Endothelial cell (in vitro differentiated cells): ENCODE results near the gene STAM. TPM values are rescaled to one million over a fixed set of nuclear protein-coding genes. Genes with fewer than 3 reads are reported as not detected.

Experiments used
- DNase-seq: peaks from one replicate; pipeline ENCODE4 v3.0.0; 2021; ENCODE audit warnings: low spot score
- H3K27ac Mint-ChIP-seq: one replicate; pipeline ENCODE4 v1.8.0; 2021; ENCODE audit warnings: mixed read lengths, inconsistent platforms; ENCODE audit not compliant: unreplicated experiment
- H3K27me3 Mint-ChIP-seq: one replicate; pipeline ENCODE4 v1.8.0; 2021; ENCODE audit warnings: mild to moderate bottlenecking, moderate library complexity, mixed read lengths, inconsistent platforms; ENCODE audit not compliant: unreplicated experiment
- H3K36me3 Mint-ChIP-seq: one replicate; pipeline ENCODE4 v1.8.0; 2021; ENCODE audit warnings: mild to moderate bottlenecking, low read depth, mixed read lengths, inconsistent platforms; ENCODE audit not compliant: unreplicated experiment
- H3K4me1 Mint-ChIP-seq: one replicate; pipeline ENCODE4 v1.8.0; 2021; ENCODE audit warnings: mild to moderate bottlenecking, mixed read lengths, inconsistent platforms; ENCODE audit not compliant: unreplicated experiment
- H3K4me3 Mint-ChIP-seq: one replicate; pipeline ENCODE4 v1.8.0; 2021; ENCODE audit warnings: mild to moderate bottlenecking, mixed read lengths, inconsistent platforms; ENCODE audit not compliant: unreplicated experiment
- H3K9me3 Mint-ChIP-seq: one replicate; pipeline ENCODE4 v1.8.0; 2021; ENCODE audit warnings: mixed read lengths, inconsistent platforms; ENCODE audit not compliant: unreplicated experiment
- total RNA-seq: library from RNA; stranded (reverse); fragmentation: NEBNext Ultra II Directional; extraction: Animal tissue kit (Norgen Biotek cat#: 25700); gene quantifications from one replicate; pipeline ENCODE4 v1.2.1, GENCODE V29; 2021; ENCODE audit not compliant: unreplicated experiment
- TF ChIP-seq, protein P1 (sequence below): fragments of 200-600 bp; sonication (generic); IDR thresholded peaks from one replicate; pipeline ENCODE4 v1.5.0; 2021; ENCODE audit warnings: antibody characterized with exemption; ENCODE audit not compliant: unreplicated experiment

Gene STAM
- total RNA-seq, 1 donor from 2014 or later = 22.0 TPM

GRCh38 chr10:17673471-17674061, 29.6 kb downstream of the STAM start:
- no peak for DNase-seq
- Mint-ChIP-seq H3K36me3 (no peaks in the 10 kb centered on the region), H3K4me1 (no peaks in the 10 kb centered on the region), H3K27me3 (no peaks in the 10 kb centered on the region), H3K4me3 (no peak overlapping the region), H3K27ac (no peak overlapping the region), H3K9me3 (no peaks in the 10 kb centered on the region)
- TF ChIP-seq, protein P1, sequence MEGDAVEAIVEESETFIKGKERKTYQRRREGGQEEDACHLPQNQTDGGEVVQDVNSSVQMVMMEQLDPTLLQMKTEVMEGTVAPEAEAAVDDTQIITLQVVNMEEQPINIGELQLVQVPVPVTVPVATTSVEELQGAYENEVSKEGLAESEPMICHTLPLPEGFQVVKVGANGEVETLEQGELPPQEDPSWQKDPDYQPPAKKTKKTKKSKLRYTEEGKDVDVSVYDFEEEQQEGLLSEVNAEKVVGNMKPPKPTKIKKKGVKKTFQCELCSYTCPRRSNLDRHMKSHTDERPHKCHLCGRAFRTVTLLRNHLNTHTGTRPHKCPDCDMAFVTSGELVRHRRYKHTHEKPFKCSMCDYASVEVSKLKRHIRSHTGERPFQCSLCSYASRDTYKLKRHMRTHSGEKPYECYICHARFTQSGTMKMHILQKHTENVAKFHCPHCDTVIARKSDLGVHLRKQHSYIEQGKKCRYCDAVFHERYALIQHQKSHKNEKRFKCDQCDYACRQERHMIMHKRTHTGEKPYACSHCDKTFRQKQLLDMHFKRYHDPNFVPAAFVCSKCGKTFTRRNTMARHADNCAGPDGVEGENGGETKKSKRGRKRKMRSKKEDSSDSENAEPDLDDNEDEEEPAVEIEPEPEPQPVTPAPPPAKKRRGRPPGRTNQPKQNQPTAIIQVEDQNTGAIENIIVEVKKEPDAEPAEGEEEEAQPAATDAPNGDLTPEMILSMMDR = no peak

GRCh38 chr10:17674566-17674965, 30.6 kb downstream of the STAM start:
- Mint-ChIP-seq H3K4me3 (no peak overlapping the region), H3K9me3 (no peaks in the 10 kb centered on the region), H3K27ac (no peak overlapping the region), H3K27me3 (no peaks in the 10 kb centered on the region), H3K36me3 (no peaks in the 10 kb centered on the region), H3K4me1 (no peaks in the 10 kb centered on the region)
- TF ChIP-seq, protein P1 = no peak
- no peak for DNase-seq

DNA sequence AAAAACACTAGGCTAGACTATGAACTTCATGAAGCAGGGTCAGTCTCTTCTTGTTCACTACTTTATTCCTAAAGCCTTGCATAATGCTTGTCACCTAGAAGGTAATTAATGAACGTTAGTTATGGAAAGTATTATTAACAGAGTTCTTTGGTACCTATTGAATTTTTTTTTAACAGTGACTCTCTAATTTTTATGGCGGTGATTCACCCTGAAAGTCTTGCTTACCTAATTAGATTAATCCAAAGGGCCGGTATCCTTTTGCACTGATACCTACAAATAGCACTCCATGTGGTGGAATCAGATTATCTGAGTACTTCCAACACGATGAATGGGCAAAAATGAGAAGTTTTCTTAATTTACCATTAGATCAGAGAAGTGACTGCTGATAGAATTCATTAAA, 31.7 kb downstream of the STAM start:
- TF ChIP-seq, protein P1 = no peak
- Mint-ChIP-seq H3K27ac (no peak overlapping the region), H3K27me3 (no peaks in the 10 kb centered on the region), H3K4me1 (no peaks in the 10 kb centered on the region), H3K4me3 (no peak overlapping the region), H3K9me3 (no peaks in the 10 kb centered on the region), H3K36me3 (no peaks in the 10 kb centered on the region)
- no peak for DNase-seq

DNA sequence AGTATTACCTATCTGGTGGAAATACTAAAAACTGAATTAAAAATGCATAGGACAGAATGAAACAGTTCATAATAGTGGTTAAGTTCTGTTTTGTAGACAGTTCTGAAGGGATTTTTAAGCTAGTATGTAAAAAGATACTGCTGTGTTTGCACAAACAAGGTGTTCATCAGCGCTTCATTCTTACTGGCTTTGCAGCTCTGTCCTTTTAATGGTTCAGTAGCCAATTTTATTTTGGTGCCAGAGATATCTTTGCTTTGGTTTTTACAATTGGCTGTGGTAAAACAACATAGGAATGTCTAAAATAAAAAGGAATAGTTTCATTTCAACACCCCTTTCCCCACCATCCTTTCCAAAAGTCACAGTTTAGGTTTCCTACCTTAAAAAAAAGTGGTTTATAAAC, 33.0 kb downstream of the STAM start:
- Mint-ChIP-seq H3K4me1 (no peaks in the 10 kb centered on the region), H3K27me3 (no peaks in the 10 kb centered on the region), H3K4me3 (no peak overlapping the region), H3K36me3 (no peaks in the 10 kb centered on the region), H3K9me3 (no peaks in the 10 kb centered on the region), H3K27ac (no peak overlapping the region)
- TF ChIP-seq, protein P1 = no peak
- DNase-seq = no peak

DNA sequence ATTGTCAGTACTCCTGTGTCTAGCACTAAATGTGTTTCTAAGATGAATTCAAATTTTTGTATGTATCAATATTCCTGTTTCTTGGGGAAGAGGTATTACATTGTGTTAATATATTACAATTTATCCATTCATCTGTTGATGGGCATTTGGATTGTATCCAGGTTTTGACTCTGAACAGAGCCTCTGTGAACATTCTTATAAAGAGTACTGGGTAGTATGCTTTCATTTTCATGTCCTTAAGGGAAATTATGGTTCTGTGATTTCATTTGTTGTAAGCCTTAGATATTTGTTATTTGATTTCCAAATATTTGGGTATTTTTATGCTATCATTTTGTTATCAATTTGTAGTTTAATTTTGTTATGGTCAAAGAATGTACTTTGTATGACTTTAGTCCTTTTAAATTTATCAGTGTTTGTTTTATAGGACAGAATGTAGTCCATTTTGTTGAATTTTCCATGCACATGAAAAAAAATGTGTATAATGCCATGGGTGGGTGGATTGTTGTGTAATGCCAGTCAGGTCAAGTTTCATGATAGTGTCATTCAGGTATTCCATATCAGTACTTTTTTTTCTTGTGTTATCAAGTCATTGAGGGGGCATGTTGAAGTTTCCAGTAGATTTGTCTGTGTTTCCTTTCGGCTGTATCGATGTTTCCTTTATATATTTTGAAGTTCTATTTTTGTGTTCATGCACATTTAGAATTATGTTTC, 38.4 kb downstream of the STAM start:
- no peak overlapping the region for H3K27ac Mint-ChIP-seq

More for the DNA sequence above, 38.4 kb downstream of the STAM start:
- DNase-seq = no peak
- H3K9me3 Mint-ChIP-seq = no peaks in the 10 kb centered on the region
- H3K36me3 Mint-ChIP-seq = no peaks in the 10 kb centered on the region
- no peaks in the 10 kb centered on the region for H3K4me1 Mint-ChIP-seq
- no peak overlapping the region for H3K4me3 Mint-ChIP-seq
- no peaks in the 10 kb centered on the region for H3K27me3 Mint-ChIP-seq
- TF ChIP-seq, protein P1 = no peak
